ENCODE measurements around the gene RGS3. TPM values are rescaled to one million over a fixed set of nuclear protein-coding genes. Genes with fewer than 3 reads are reported as not detected.

RGS3 gene
- total and polyA plus RNA-seq, 2 donors (not counting 3 experiments of a cell fraction or from before 2014, with no cell fraction given): 356 to 416 TPM

DNA sequence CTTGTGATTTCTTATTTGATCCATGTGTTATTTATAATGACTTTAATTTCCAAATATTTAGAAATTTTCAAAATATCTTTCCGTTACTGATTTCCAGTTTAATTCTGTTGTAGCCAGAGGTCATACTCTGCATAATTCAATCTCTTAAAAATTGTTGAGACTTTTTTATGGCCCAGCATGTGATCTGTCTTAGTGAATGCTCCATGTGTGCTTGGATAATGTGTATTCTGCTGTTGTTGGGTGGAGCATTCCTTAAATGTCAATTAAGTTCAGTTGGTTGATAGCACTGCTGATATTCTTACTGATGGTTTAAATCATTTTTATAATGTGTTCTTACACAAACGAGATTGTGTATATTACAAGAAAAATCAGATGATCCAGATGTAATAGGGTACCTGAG is 180.8 kb downstream of the RGS3 start:
- H3K9ac ChIP-seq (replicated peaks; ENCODE audit: extremely low read depth, insufficient read depth, low read length): no peak overlapping the region
- TF ChIP-seq MYC (IDR thresholded peaks at IDR 0.05; ENCODE audit: low read depth, low read length) (no peak), GATA2 (IDR thresholded peaks at IDR 0.05; ENCODE audit: insufficient read depth, insufficient read length, low read depth, low read length) (no peak), POLR2AphosphoS5 (IDR thresholded peaks at IDR 0.05; ENCODE audit: insufficient read depth, low read depth, low read length) (no peak), FOS (IDR thresholded peaks at IDR 0.05; ENCODE audit: borderline replicate concordance, insufficient read depth, low read length) (no peak)
- TF ChIP-seq, protein P1, sequence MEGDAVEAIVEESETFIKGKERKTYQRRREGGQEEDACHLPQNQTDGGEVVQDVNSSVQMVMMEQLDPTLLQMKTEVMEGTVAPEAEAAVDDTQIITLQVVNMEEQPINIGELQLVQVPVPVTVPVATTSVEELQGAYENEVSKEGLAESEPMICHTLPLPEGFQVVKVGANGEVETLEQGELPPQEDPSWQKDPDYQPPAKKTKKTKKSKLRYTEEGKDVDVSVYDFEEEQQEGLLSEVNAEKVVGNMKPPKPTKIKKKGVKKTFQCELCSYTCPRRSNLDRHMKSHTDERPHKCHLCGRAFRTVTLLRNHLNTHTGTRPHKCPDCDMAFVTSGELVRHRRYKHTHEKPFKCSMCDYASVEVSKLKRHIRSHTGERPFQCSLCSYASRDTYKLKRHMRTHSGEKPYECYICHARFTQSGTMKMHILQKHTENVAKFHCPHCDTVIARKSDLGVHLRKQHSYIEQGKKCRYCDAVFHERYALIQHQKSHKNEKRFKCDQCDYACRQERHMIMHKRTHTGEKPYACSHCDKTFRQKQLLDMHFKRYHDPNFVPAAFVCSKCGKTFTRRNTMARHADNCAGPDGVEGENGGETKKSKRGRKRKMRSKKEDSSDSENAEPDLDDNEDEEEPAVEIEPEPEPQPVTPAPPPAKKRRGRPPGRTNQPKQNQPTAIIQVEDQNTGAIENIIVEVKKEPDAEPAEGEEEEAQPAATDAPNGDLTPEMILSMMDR (IDR thresholded peaks at IDR 0.05; ENCODE audit: extremely low read depth in 1 of 2, insufficient read depth in 1 of 2, low read depth in 1 of 2, low read length in 2 of 2): no peak
- no peaks in the 10 kb centered on the region for H4K20me1 ChIP-seq (replicated peaks; ENCODE audit: control insufficient read depth, extremely low read depth, insufficient read depth, low read length)
- no peak for FAIRE-seq
- ChIA-PET POLR2A (no interaction called here), CTCF (interaction anchor here (0.9 kb wide), 1 partner anchor 198 kb away, joined by 3 read pairs; no protein-coding TSS in a partner anchor)
- DNase-seq (ENCODE audit: low read depth, low spot score): no peak
- no peaks in the 10 kb centered on the region for H3K9me1 ChIP-seq (replicated peaks; ENCODE audit: control insufficient read depth, extremely low read depth, insufficient read depth, low read length)
- H3K27ac ChIP-seq (ENCODE audit: insufficient read depth, low read depth, low read length): no peak overlapping the region
- no peaks in the 10 kb centered on the region for H3K9me3 ChIP-seq (replicated peaks; ENCODE audit: control insufficient read depth, insufficient read depth, low read length)
- H3K27me3 ChIP-seq (ENCODE audit: control insufficient read depth in 2 of 2, insufficient read depth in 2 of 2, low read length in 2 of 2): no peaks in the 10 kb centered on the region
- peaks cover 3% of the 10 kb centered on the region for H3K4me1 ChIP-seq (ENCODE audit: control insufficient read depth, extremely low read depth, insufficient read depth, low read length)
- BruUV-seq (replicated peaks): no TSS peak
- H3K36me3 ChIP-seq (ENCODE audit: control insufficient read depth in 2 of 2, extremely low read depth in 1 of 2, insufficient read depth in 2 of 2, low read length in 2 of 2): no peaks in the 10 kb centered on the region
- dilution Hi-C loops (cut with MboI; ENCODE audit: extremely low pct_ligation_motif_present, low sequenced_read_pairs) (no loop called here), intact Hi-C loops (cut with micrococcal nuclease) (no loop called here)
- no peak overlapping the region for H3K4me3 ChIP-seq (replicated peaks in 1 of 3; ENCODE audit: insufficient read depth in 1 of 3, low read depth in 1 of 3, low read length in 3 of 3)
- H3K79me2 ChIP-seq (ENCODE audit: control insufficient read depth, insufficient read depth, low read length): no peaks in the 10 kb centered on the region
- no peak overlapping the region for H2AFZ ChIP-seq (ENCODE audit: low read depth, low read length)
- H3K4me2 ChIP-seq (ENCODE audit: insufficient read depth, low read length): no peak overlapping the region
